NCI-H748 (cell line): ENCODE results near the gene GRID1.
"Not testable (repeated sequence)": the region's sequence is repeated elsewhere in the genome, so short reads cannot be mapped to it uniquely, and the experiment has no call there.

ENCODE experiments used
- DNase-seq: peaks from one replicate; lab custom pipeline; 2025; ENCODE audit not compliant: unreplicated experiment; lab: John Stamatoyannopoulos, UW

Gene GRID1

DNA sequence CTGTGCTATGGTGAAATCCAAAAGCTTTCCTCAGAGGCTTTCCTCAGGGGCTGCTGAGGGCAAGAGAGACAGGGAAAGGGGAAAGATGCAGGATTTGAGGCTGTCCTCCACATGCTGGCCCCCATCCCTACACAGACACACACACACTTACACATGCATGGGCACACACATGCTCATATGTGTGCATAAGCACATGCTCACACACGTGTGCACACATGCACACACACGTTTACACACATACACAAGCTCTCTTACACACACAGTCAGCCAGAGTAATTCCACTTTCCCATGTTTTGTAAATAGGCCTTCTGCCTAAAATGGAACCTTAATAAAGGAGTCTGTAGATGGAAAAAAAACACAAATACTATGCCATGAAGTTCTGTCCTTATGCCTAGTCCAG is 312.9 kb downstream of the GRID1 start:
- no peak for DNase-seq

DNA sequence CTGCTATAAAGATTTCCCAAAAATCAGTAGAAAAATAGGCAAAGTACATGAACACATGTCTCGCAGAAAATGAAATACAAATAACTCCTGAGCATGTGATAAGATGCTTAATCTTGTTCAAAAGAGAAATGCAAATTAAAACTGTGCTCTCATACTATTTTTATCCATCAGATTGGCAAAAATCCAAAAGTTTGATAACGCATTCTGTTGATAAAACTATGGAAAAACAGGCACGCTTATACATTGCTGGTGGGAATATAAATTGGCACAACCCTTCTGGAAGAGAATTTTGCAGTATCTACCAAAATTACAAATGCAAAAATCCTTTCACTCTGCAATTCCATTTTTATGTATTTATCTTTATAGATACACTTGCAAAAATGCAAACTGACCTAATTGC is 315.0 kb downstream of the GRID1 start:
- no peak for DNase-seq

DNA sequence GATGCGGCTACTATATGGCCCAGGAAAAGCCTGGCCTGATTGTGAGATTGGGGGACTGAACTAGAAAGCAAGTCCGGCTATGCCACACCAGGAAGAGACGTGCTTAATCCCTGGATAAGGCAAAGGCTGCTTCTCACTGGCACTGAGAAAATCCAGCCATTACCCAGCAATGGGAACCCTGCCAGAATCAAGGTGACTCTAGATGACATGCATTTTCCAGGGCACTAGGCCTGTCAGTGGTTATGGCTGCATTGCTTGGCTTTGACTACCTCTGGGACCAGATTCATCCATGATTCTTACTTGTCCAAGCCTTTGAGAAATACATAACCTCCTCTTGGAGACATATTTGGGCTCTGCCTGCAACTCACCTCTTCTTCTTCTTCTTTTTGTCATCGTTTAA is 317.2 kb downstream of the GRID1 start:
- no peak for DNase-seq

DNA sequence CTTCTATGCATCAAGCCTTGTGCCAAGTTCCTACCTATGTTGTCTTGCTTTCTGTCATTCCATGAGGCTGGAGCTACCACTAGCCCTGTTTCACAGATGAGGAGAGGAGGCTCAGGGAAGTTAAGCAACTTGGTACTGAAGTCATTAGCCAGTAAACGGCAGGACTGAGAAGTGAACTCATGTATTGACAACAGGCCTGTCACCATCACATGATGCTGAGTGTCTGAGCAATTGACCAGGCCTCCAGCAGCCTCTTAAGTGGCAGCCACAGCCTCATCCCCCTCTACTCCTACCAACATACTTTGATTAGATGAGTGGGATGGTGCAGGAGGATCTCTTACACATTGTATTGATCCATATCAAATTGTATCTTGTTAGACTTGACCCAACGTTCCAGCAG is 317.6 kb downstream of the GRID1 start:
- DNase-seq, result no peak

DNA sequence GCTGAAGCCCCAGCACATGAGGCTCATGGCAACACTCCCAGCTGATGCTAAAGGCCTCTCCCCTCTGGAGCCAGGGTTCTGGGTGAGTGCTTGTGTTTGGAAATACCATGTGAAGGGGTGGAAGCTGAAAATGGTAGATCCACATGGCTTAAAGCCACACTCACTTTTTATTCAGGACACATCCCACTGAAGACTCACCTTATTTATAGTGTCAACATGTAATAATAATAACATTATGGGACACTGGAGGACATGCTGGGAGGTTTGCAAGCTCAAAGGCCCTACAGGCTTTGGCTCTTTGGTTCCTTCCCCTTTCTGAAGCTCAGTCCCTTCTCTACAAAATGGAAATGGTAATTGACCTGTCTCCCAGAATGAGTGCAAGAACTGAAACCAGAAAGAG is 318.0 kb downstream of the GRID1 start:
- DNase-seq, result no peak

DNA sequence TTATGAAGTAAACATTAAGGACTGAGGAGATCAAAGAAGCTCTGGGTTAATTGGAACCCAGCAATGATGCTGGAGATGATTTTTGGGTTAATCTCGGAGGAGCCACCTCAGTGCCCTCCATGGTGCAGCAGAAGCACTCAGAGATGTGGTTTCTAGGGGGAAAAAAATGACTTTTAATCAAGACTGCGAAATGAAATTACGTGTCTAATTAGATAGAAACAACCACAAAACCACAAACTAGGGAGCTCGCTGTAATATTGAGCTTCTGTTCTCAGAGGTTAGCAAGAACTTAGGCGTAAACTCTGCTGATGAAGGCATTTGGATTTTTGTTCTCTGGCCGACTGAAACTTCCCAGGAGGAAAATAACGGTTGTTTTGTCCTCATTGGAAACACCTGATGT is 319.0 kb downstream of the GRID1 start:
- DNase-seq, result no peak

DNA sequence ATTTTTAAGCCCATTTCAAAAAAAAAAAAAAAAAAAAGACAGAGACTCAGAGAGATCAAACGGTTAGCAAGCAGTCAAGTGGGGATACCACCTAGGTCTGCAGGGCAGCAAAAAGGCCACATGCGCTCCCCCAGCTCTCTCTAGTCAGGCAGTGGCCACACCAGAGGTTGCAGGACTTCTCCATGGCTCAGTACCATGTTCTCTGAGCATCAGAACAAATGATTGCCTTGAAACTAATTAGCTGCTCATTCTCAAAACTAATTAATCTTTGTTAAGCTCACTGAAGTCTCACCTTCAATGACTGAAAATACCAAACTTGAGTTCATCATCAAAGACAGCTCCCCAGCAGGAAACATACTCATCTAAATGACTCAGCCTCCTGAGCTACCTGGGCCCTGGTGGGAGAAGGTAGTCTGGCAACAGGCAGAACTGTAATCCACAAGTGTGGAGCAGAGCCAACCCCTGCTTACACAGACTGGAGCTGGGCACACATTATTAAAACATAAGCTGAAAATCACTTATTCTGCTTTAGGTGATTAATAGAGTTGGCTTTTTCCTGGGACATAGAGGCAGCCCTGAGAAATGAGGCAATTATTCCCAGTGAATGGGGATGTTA is 319.6 kb downstream of the GRID1 start:
- no peak for DNase-seq

DNA sequence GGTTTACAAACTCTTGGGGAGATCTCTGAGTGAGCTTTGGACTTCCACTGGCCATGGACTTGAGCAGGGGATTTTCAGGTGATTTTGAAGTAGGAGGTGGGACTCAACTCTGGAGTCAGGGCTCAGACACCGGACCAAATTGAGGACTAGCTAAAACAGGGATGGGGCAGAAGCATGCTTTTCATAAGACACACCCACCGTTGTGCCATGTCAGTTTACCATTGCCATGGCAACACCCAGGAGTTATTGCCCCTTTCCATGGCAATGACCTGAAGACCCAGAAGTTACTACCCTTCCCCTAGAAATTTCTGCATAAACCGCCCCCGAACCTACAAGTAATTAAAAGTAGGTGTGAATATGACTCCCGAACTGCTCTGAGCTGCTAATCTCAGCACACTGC is 320.7 kb downstream of the GRID1 start:
- DNase-seq, result no peak

DNA sequence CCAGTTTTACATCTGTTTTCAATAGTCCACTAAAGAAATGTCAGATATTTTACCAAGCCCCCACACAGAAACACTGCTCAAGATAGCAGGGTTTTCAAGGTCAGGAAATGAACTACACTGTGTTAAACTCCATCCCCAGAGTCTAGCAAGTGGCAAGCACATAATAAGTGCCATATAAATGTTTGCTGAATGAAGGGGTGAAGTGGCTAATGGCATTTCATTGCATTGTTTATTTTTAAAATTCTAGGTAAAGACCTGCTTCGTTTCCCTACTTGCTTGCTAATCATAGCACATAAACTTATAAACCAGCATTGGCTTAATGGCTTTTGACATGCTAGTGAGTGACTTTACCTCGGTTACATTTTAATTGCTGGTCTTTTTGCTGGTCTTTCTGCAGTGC is 322.6 kb downstream of the GRID1 start:
- DNase-seq, result peak; percentile 15

DNA sequence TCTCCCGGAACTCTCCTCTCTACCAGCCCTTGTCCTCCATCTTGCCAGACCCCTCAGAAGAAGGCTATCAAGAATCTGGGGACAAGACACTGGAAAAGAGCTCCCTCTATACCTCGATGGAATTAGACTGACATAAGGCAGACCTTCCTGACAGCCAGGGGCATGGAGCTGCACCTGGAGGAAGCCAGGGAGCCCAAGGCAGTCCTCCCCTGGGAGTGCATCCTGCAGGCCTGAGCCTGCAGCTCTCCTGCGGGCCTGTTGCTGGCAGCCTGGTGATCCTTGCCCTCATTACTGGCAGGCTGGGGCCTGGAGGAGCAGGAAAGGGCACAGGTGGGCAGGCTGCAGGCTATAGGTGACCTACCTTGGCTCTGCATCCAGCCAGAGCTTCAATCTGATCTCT is 323.4 kb downstream of the GRID1 start:
- no peak for DNase-seq

DNA sequence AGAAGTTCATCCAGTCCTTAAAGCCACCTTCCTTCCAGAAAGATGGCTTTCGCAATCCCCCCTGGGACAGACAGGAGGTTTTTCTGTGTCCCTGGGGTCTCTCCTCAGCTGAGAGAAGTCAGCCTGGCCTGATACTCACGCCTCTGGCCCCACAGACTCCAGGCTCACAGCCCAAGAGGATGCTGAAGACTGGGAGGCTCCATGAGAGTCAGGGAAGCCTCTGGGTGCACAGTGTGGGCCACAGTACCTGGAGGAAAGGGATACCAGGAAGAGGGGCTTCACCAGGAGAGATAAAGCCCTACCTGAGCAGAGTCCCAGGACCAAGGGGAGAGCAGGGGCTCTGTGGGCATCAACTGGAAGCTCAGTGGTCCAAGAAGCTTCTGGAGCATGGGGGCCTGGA is 324.4 kb downstream of the GRID1 start:
- no peak for DNase-seq

DNA sequence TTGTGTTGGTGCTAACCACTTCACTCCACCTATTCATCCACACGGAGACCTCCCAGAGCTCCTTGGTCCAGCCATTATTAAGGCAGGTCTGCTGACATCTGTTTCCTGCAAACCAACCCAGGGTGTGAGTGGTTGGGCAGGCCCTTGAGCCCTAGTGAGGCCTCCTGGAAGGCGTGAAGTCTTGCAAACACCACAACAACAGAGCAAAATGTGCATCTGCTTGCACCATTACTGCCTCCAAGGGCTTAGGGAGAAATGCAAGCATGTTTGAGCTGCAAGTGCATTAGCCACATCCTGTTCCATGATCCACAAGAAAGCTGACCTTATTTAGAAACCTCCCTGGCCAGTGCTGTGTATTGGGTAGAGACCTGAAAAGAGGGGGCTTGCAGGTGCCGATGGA is 325.5 kb downstream of the GRID1 start:
- DNase-seq, result no peak

DNA sequence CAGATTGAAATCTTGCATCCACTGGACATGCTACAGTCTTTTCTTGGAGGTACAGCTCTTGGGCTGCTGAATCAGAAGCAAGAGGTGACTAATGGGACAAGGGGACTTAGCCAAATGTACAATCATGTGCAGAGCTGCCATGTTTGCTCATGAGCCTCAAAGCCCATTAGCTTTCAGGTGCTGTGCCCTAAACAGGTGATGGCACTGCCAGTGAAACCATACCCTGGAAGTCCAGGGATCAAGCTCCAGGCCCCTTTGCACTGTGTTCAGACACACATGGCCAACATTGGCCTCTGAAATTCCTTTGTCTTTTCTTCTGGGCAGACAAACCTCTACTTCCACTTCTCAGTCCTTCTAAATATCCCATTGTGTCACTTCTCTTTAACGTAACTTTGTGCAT is 328.2 kb downstream of the GRID1 start:
- no peak for DNase-seq

DNA sequence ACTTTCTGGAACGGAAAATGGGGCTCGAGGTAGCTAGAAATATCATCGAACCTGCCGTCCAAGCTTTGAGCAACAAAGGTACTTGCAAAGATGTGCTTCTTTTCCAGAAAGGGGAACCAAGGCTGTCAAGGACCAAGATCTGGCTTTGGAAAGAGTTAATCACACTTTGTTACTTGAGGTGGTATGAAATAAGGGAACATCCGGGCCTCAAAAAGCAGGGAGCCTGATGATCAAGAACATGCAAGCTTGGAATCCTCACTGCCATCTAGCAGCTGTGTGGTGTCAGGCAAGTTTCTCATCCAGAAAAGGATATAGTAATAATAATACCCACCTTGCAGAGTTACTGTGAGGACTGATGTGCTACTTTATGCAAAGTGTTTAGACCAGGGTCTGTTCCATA is 329.5 kb downstream of the GRID1 start:
- no peak for DNase-seq

DNA sequence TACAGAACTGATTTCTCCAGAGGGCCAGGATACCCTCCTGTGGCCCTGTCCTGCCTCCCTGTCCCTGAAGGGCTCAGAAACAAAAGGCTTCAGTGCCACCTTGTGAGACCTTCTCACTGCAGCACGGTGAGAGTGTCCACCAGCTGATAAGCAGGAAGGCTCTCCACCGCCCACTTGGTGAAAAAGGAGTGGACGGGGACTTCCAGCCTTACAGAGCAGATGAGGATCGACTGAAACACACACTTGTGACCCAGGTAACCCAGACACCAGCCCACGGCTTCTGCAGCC is 330.1 kb downstream of the GRID1 start:
- no peak for DNase-seq

DNA sequence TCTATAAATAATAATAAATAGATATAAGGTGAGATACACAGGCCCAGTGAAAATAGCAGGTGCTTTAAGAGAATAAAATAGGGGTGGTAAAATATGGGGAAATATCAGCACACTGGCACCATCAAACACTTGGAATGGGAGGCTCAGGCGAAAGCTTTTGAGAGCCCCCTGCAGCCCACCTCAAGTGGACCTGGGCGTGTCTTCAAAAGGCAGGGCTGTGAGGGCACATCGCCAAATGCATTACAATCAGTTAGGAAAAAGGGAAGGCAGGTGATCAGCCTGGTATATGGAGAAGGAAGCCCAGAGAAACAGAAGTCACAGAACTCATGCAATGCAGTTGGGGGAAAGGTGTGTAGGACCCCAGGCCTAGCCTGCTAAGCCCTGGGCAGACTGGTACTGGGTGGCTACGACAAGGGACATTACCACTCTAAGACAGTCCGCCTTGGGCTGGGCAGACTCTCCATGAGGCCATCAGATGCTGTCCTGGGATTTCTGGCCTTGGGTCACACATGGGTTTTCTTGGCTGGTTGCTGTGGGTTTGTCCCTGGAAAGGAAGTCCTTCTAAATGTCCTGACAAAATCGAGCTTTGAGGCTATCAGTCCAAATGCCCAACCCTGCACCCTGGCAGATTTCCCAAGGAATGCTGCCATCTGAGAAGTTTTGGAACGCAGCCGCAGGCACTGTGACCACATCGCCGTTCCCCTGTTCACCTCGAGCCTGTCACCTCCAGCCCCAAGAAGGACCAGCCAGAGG is 330.6 kb downstream of the GRID1 start:
- DNase-seq, result peak; percentile 35

DNA sequence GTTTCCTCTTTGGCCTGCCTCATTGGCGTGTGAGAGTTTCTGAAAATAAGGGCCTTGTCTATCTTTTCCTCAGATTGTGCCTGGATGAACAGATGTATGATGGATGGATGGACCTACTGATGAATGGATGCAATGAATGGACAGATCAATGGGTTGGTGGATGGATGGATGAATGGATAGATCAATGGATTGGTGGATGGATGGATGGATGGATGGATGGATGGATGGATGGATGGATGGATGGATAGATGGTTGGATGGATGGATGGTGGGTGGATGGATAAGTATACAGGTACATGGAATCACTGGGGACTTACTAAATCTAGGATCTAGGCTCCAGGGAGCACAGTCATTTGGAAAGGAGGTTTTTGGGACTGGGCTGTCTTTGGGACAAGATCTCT is 331.9 kb downstream of the GRID1 start:
- DNase-seq, result no peak

DNA sequence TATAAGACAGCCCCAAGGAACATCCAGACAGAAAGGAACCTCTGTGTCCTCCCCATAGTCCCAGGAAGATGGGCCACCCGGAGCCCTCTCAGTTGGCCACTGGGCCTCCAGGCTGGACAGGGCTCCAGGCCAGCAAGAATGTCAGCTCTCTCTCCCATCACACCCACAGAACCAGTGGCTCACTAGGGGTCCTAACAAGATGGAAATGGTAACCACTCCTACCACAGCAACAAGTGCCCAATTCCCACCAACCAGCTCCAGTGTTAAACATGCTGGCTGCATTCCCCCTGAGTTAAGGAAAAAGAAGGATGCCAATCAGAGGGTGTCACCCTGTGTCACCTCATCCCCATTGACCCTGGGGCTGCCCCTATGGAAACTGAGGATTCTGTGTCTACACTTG is 333.0 kb downstream of the GRID1 start:
- no peak for DNase-seq

DNA sequence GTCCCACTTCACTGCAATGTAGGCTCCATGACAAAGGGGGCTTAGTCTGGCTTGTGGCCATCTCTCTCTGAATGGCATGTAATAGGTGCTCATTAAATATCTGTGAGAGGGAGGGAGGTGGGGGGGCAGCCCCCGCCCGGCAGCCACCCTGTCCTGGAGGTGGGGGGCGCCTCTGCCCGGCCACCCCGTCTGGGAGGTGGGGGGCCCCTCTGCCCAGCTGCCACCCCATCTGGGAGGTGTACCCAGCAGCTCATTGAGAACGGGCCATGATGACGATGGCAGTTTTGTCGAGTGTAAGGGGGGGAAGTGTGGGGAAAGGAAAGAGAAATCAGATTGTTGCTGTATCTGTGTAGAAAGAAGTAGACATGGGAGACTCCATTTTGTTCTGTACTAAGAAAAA is 334.5 kb downstream of the GRID1 start:
- DNase-seq, result not testable (repeated sequence)

DNA sequence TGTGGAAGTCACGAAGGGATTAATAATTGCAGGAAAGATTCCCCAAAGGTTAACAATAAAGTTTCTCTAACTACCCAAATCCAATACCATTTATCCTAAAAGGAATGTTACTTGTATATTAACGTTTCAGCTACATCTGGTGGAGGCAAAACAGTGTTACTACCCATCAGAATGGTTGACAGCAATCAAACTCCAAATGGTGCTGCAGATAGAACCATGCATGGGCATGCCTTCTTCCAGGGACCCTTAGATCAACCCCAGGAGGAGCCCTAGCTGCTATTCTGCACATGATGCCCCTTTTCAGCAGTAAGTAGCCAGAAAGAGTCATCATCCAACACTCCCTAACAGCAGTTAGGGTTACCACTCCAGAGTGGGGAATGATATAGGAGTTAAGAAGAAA is 336.3 kb downstream of the GRID1 start:
- no peak for DNase-seq

DNA sequence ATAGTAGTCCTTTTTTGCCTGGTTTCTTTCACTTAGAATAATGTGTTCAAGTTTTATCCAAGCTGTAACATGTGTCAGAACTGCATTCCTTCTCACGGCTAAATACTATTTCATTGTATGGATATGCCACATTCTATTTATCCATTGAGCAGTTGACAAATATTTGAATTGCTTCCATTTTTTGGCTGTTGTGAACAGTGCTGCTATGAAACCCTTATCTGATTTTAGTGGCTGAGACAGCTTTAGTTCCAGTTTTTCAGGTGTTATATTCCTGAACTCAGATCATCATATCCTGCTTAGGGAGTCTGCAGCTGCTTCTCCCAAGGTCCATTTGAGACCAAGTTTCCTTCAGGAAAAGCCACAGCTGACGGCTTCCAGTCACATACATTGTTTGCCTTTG is 339.2 kb downstream of the GRID1 start:
- DNase-seq, result no peak

DNA sequence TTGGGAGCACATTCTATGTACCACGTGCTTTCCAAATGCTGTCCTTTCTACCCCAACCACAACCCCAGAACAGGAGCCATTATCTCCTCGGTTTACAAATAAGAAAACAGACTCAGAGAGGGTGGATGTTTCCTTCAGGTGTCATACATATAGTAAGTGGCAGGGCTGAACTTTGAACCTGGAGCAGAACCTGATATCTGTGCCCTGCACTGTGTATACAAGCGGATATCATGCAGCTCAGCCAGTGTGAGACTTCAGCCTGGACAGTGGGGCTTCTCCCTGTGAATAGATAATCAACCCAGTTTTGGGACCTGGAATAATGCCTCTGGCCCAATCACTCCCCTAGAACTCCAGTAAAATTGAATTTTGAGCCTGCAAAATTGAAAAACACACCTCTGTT is 341.1 kb downstream of the GRID1 start:
- DNase-seq, result no peak

DNA sequence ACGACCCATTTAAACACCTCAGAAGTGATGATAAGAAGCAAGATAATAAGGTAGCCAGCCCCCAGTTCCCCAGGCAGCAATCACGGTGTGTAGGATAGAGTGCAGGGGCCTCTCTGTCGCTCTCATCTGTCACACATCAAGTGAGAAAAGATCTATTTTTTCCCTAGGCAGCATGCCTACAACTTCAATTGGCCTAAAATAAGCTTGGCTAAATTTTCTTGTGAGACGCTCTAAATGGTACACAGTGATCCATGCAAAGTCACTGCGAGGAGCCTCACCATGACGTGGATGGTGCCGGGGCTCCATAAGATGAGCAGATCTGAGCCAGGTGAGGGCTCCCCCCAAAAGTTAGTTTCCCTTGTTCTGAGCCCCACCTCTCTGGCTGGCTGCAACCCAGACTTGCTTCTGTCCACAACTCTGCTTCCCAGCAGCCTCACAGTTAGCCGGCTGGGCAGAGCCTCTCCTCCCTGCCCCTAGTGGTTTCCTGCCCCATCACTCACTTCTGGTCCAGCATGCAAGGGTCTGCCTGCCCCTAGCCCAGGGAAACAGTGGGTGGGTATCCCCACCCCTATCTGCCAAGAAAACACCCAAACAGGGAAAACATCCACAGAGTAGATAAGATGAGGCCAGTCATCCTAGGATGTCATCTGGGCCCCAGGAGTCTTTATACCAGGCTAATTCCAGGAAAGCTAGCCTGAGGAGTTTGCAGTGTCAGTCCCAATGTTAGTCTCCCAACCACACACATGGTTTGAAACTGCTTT is 342.1 kb downstream of the GRID1 start:
- no peak for DNase-seq
